Sigmoid colon (tissue), 7 donors: Measurements from ENCODE around the gene C1QL2. TPM values are rescaled to one million over a fixed set of nuclear protein-coding genes. Genes with fewer than 3 reads are reported as not detected.

Source experiments
- DNase-seq: peaks from one replicate; pipeline ENCODE4 v3.0.0-alpha.2; 2019
- H3K27ac ChIP-seq, 4 donors: fragments of 200-600 bp; sonication (generic); one replicate each; pipeline ENCODE4 v1.5.1; 2016 to 2019; ENCODE audit warnings: mild to moderate bottlenecking in 1 of 4
- H3K27me3 ChIP-seq, 3 donors: fragments of 200-600 bp; sonication (generic); one replicate each; pipeline ENCODE4 v1.5.1; 2019; ENCODE audit warnings: mild to moderate bottlenecking in 1 of 3
- H3K36me3 ChIP-seq, 4 donors: fragments of 200-600 bp; sonication (generic); one replicate each; pipeline ENCODE4 v1.5.1; 2016 to 2019
- H3K4me1 ChIP-seq, 4 donors: fragments of 200-600 bp; sonication (generic); one replicate each; pipeline ENCODE4 v1.5.1; 2017 to 2019
- H3K4me3 ChIP-seq, 4 donors: fragments of 200-600 bp; sonication (generic); one replicate each; pipeline ENCODE4 v1.5.1; 2017 to 2019; ENCODE audit warnings: mild to moderate bottlenecking in 2 of 4, moderate library complexity in 1 of 4
- H3K9me3 ChIP-seq, 4 donors: fragments of 200-600 bp in 3 of 4; sonication (generic) in 3 of 4; one replicate each; pipeline versions ENCODE4 v1.5.1 to v1.6.1; 2013 to 2019
- CTCF ChIP-seq, 4 experiments: fragments of 450-650 bp in 3 of 4; fragments of 200-600 bp in 1 of 4; IDR thresholded peaks; one replicate each; pipeline ENCODE4 v1.5.1; 2016 to 2019; ENCODE audit warnings: antibody characterized with exemption in 4 of 4, mild to moderate bottlenecking in 3 of 4, moderate library complexity in 2 of 4
- EP300 ChIP-seq, 4 donors: sonication (generic); formaldehyde crosslinking; IDR thresholded peaks; one replicate each; pipeline ENCODE4 v1.6.1; 2017; ENCODE audit warnings: antibody characterized with exemption in 4 of 4
- POLR2A ChIP-seq, 2 donors: fragments of 450-650 bp; IDR thresholded peaks; one replicate each; pipeline ENCODE4 v1.6.1; 2016; ENCODE audit warnings: antibody characterized with exemption in 2 of 2, mild to moderate bottlenecking in 2 of 2, moderate library complexity in 2 of 2
- POLR2AphosphoS5 ChIP-seq, 4 donors: sonication (generic); formaldehyde crosslinking; IDR thresholded peaks; one replicate each; pipeline ENCODE4 v1.6.1; 2017; ENCODE audit warnings: antibody characterized with exemption in 4 of 4
- WGBS, 2 donors: extraction: QIAGEN DNeasy Blood & Tissue Kit; methylation state at CpG; one replicate each; pipeline ENCODE4 v1.1.7; 2013; 5-methylcytosine and 5-hydroxymethylcytosine counted together
- intact Hi-C: fragments of 100-400 bp; cut with DNase I; formaldehyde crosslinking; loops from one replicate; pipeline ENCODE4 v1.15.1; 2023
- polyA plus RNA-seq, 3 donors: library from polyadenylated mRNA; stranded (reverse); fragments of 200-250 nt; gene quantifications; one replicate each; pipeline ENCODE4 v1.2.3, GENCODE V29; 2013
- total RNA-seq, 4 donors: library from RNA; depleted of rRNA; stranded (reverse); fragments of >200 nt; gene quantifications; one replicate each; pipeline ENCODE4 v1.1.0, GENCODE V29; 2016
- donor health status: healthy with polysubstance abuse.
- donor health status: Bipolar disorder and iron deficiency.
- donor health status: healthy.

The C1QL2 gene
- total and polyA plus RNA-seq, 7 donors, result not detected

- TF ChIP-seq POLR2A (IDR thresholded peaks at IDR 0.05) (no peak), EP300 (IDR thresholded peaks at IDR 0.05) (no peak), CTCF (IDR thresholded peaks at IDR 0.05) (no peak), POLR2AphosphoS5 (IDR thresholded peaks at IDR 0.05) (no peak)
- H3K9me3 ChIP-seq, result no peaks in the 10 kb centered on the region
- no peaks in the 10 kb centered on the region for H3K36me3 ChIP-seq
- DNase-seq, result no peak
- 55 to 67% methylated on average over 8 of the region's 8 CpGs for WGBS, 2 donors
- no peaks in the 10 kb centered on the region for H3K4me1 ChIP-seq
- no peak overlapping the region for H3K27ac ChIP-seq
- intact Hi-C loops, result no loop called here
- no peak overlapping the region for H3K4me3 ChIP-seq
- H3K27me3 ChIP-seq, result peaks cover 0 to 21% (median 0%) of the 10 kb centered on the region in 3 donors
Measured at GRCh38 chr2:119119076-119119785, 39.3 kb downstream of the C1QL2 start.

- H3K4me1 ChIP-seq, result no peaks in the 10 kb centered on the region
- no peaks in the 10 kb centered on the region for H3K9me3 ChIP-seq
- H3K36me3 ChIP-seq, result no peaks in the 10 kb centered on the region
- WGBS, 2 donors, result 69 to 74% methylated on average over 9 of the region's 9 CpGs
- intact Hi-C loops, result no loop called here
- H3K4me3 ChIP-seq, result no peak overlapping the region
- TF ChIP-seq POLR2A (IDR thresholded peaks at IDR 0.05) (no peak), POLR2AphosphoS5 (IDR thresholded peaks at IDR 0.05) (no peak), EP300 (IDR thresholded peaks at IDR 0.05) (no peak), CTCF (IDR thresholded peaks at IDR 0.05) (no peak)
- no peak for DNase-seq
- H3K27me3 ChIP-seq, result peaks cover 0 to 23% (median 0%) of the 10 kb centered on the region in 3 donors
- no peak overlapping the region for H3K27ac ChIP-seq
Measured at GRCh38 chr2:119117891-119118882, 40.4 kb downstream of the C1QL2 start.

- peaks cover 0 to 24% (median 0%) of the 10 kb centered on the region in 3 donors for H3K27me3 ChIP-seq
- no peaks in the 10 kb centered on the region for H3K4me1 ChIP-seq
- 60 to 77% methylated on average over 7 of the region's 7 CpGs for WGBS, 2 donors
- H3K4me3 ChIP-seq, result no peak overlapping the region
- no peak overlapping the region for H3K27ac ChIP-seq
- no peaks in the 10 kb centered on the region for H3K9me3 ChIP-seq
- TF ChIP-seq POLR2AphosphoS5 (IDR thresholded peaks at IDR 0.05) (no peak), POLR2A (IDR thresholded peaks at IDR 0.05) (no peak), EP300 (IDR thresholded peaks at IDR 0.05) (no peak), CTCF (IDR thresholded peaks at IDR 0.05) (no peak)
- intact Hi-C loops, result no loop called here
- H3K36me3 ChIP-seq, result no peaks in the 10 kb centered on the region
- DNase-seq, result no peak
Measured at GRCh38 chr2:119117408-119117807, 41.1 kb downstream of the C1QL2 start.

GRCh38 chr2:119116411-119117295 lies 41.9 kb downstream of the C1QL2 start:
- Histone ChIP-seq H3K9me3 (no peaks in the 10 kb centered on the region), H3K36me3 (no peaks in the 10 kb centered on the region), H3K27me3 (peaks cover 0 to 24% (median 0%) of the 10 kb centered on the region in 3 donors), H3K4me1 (no peaks in the 10 kb centered on the region), H3K4me3 (no peak overlapping the region), H3K27ac (no peak overlapping the region)
- 64 to 72% methylated on average over 10 of the region's 10 CpGs for WGBS, 2 donors
- intact Hi-C loops, result no loop called here
- TF ChIP-seq POLR2AphosphoS5 (IDR thresholded peaks at IDR 0.05), result no peak
- no peak for TF ChIP-seq CTCF (IDR thresholded peaks at IDR 0.05)
- TF ChIP-seq EP300 (IDR thresholded peaks at IDR 0.05), result no peak
- DNase-seq, result no peak
